GM12892 (cell line): ENCODE measurements around the gene CLCNKA.

Experiments
- POLR2A ChIP-seq: IDR thresholded peaks from 2 replicates; pipeline ENCODE4 v1.6.1; 2011; ENCODE audit warnings: low read depth, low read length, control low read depth
- POLR2AphosphoS5 ChIP-seq: IDR thresholded peaks from 2 replicates; pipeline ENCODE4 v1.6.1; 2011; ENCODE audit warnings: low read depth, low read length, control low read depth
- TAF1 ChIP-seq: IDR thresholded peaks from 2 replicates; pipeline ENCODE4 v1.6.1; 2011; ENCODE audit warnings: low read depth, mild to moderate bottlenecking, control low read depth, low read length, borderline replicate concordance

- TF ChIP-seq POLR2A (no peak), POLR2AphosphoS5 (no peak), TAF1 (no peak)
Observed at GRCh38 chr1:16012590-16013219, 9.1 kb upstream of the CLCNKA start.
